GM19099 (cell line): Measurements from ENCODE around the gene DNAH2.

ENCODE experiments used
- POLR2A ChIP-seq: IDR thresholded peaks from 3 replicates; pipeline ENCODE4 v1.6.1; 2011; ENCODE audit warnings: low read depth; ENCODE audit not compliant: insufficient read length; ENCODE audit errors: extremely low read depth

DNAH2 gene

GRCh38 chr17:7835814-7836595 lies 118.5 kb downstream of the DNAH2 start:
- peak; percentile 43 for TF ChIP-seq POLR2A

- TF ChIP-seq POLR2A = no peak
Observed at GRCh38 chr17:7836596-7837407, 119.3 kb downstream of the DNAH2 start.

GRCh38 chr17:7837408-7838088 lies 120.0 kb downstream of the DNAH2 start:
- TF ChIP-seq POLR2A = peak; percentile 27

- no peak for TF ChIP-seq POLR2A
Observed at GRCh38 chr17:7838090-7839075, 120.8 kb downstream of the DNAH2 start.

- no peak for TF ChIP-seq POLR2A
Observed at GRCh38 chr17:7839190-7839875, 121.8 kb downstream of the DNAH2 start.

DNA sequence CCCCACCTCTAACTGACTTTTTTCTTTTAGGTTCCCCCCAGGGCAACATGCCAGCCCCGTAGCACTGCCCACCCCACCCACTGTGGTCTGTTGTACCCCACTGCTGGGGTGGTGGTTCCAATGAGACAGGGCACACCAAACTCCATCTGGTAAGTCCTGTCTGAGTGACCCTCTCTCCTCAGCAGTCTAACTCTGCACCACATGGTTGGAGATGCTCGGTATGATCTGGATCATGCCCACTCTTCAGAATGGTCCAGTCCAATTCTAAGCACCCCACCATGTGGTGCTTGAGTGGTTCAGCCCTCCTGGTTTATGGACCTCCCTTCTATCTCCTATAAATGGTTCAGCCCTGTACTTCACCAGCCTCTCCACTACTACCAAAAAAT lies 122.3 kb downstream of the DNAH2 start:
- TF ChIP-seq POLR2A = no peak

DNA sequence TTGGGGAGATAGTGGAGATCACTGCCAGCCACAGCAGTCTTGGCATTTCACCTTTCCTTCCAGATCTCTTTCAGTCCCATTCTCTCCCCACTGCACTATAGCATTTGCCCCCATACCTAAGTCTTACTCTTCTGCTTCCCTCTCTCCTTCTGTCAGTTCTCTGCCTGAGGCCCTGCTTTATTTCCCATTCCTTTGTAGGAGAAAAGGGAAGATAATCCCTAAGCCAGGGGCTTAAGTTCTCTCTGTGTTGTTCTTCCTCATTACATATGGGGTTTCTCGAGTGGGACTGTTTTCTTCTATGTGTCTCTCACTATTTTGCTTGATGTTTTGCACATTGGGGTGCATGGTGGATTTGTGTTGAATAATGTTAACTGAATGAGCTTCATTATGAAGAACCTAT lies 122.9 kb downstream of the DNAH2 start:
- no peak for TF ChIP-seq POLR2A

- TF ChIP-seq POLR2A = no peak
Observed at GRCh38 chr17:7840875-7841274, 123.3 kb downstream of the DNAH2 start.

DNA sequence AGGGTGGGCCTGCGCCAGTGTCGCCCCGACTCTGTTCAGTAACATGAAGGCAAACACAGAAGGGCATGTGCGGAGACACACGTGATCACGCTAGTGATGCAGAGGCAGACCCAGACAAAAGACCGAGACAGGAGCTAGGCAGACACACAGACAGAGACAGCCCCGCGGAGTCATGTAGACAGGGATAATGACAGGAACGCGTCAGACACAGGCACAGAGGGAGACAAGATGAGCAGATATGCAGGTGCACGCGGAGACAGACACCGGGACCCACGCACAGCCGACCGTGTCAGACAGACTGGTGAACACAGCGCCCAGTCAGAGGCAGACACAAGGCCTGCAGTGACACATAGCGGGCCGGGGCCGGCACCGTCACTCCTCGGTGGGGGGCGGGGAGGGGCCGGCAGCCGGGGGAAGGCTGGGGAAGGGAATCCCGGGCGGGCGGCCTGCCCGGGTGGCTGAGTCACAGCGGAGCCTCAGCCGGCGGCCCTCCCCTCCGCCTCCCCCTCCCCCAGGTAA lies 123.9 kb downstream of the DNAH2 start:
- TF ChIP-seq POLR2A = peak; percentile 25

GRCh38 chr17:7841915-7842379 lies 124.4 kb downstream of the DNAH2 start:
- TF ChIP-seq POLR2A = no peak

- peak; percentile 78 for TF ChIP-seq POLR2A
Observed at GRCh38 chr17:7842380-7843256, 125.1 kb downstream of the DNAH2 start.

GRCh38 chr17:7843257-7843535 lies 125.7 kb downstream of the DNAH2 start:
- no peak for TF ChIP-seq POLR2A
